Epithelial cell of proximal tubule (primary cell): ENCODE measurements around the gene IL26. TPM values are rescaled to one million over a fixed set of nuclear protein-coding genes. Genes with fewer than 3 reads are reported as not detected.

Source experiments
- DNase-seq: peaks from one replicate; pipeline ENCODE4 v3.0.0-alpha.2; 2011; ENCODE audit warnings: low read depth
- H3K4me3 ChIP-seq: 2 replicates; pipeline ENCODE4 v1.5.1; 2011; ENCODE audit warnings: low read depth, mild to moderate bottlenecking, low read length
- total RNA-seq: library from RNA; depleted of rRNA; stranded (reverse); fragments of >200 nt; gene quantifications from 2 replicates; pipeline ENCODE4 v1.2.3, GENCODE V29; 2015
- TF ChIP-seq, protein P1 (sequence below): conservative IDR thresholded peaks from 2 replicates; pipeline ENCODE4 v1.5.1; 2012; ENCODE audit warnings: low read depth, mild to moderate bottlenecking, low read length

IL26 gene
- total RNA-seq, 1 donor from 2014 or later: not detected

DNA sequence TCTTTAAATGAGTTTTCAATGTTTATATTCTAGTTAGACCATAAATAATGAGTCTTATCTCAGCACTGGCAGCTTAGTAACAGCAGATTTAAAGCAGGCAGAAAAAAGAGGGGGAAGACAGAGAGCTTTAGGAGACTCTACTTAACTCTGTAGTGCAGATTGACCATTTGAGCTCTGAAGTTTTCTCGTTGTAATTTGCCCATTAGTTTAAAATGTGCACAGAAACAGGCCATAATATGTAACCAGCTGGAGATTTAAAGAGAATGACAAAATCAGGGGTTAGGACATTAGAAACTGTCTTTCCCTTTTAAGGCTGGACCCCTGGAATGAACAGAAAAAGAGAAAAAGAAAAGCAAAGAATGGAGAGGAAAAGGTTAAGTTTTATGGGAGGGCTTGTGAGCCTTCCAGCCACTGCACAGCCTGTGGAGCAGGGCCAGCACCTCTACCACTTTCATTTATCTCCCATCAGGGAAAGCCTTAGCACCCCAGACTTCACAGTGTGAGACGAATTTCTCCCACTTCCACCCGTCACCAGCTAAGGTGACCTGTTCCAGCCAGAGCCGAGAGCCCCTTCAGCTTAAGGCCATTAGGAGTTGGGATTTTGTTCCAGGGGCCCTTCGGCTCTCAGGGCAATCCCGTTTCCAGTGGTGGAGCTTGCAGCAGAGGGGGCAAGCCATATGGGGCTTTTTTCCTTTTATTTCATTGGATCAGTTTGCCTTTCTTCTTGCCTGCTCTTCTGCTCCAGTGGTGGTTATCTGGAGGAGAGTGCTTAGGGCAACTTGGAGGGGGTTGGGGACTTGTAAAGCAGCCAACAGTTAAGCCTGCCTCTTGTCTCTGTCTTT lies 19.8 kb upstream of the IL26 start:
- no peak overlapping the region for H3K4me3 ChIP-seq
- DNase-seq: no peak
- TF ChIP-seq, protein P1, sequence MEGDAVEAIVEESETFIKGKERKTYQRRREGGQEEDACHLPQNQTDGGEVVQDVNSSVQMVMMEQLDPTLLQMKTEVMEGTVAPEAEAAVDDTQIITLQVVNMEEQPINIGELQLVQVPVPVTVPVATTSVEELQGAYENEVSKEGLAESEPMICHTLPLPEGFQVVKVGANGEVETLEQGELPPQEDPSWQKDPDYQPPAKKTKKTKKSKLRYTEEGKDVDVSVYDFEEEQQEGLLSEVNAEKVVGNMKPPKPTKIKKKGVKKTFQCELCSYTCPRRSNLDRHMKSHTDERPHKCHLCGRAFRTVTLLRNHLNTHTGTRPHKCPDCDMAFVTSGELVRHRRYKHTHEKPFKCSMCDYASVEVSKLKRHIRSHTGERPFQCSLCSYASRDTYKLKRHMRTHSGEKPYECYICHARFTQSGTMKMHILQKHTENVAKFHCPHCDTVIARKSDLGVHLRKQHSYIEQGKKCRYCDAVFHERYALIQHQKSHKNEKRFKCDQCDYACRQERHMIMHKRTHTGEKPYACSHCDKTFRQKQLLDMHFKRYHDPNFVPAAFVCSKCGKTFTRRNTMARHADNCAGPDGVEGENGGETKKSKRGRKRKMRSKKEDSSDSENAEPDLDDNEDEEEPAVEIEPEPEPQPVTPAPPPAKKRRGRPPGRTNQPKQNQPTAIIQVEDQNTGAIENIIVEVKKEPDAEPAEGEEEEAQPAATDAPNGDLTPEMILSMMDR: no peak

GRCh38 chr12:68242777-68243176 lies 17.2 kb upstream of the IL26 start:
- no peak for DNase-seq
- TF ChIP-seq, protein P1: no peak
- no peak overlapping the region for H3K4me3 ChIP-seq

- no peak for DNase-seq
- TF ChIP-seq, protein P1: no peak
- H3K4me3 ChIP-seq: no peak overlapping the region
These were observed 15.4 kb upstream of the IL26 start for GRCh38 chr12:68240975-68241374.

DNA sequence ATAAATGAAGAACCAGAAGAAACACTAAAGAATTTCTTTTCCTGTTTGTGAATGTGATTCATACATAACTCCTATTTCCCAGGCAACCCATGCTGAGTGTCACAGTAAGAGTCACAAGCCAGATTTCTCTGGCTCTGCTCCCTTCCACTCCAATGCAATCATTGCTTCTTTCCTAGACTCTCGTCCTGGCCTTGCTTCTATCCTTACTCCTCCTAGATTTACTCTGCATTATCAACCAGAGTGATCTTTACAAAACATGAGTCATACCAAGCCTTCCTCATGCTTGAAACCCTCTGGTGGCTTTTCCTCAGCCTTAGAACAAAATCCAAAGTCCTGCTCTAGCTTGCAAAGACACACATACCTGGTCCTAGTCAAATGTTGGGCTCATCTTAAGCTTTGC lies 14.5 kb upstream of the IL26 start:
- TF ChIP-seq, protein P1: no peak
- no peak overlapping the region for H3K4me3 ChIP-seq
- DNase-seq: no peak

GRCh38 chr12:68239309-68239982 lies 13.8 kb upstream of the IL26 start:
- no peak overlapping the region for H3K4me3 ChIP-seq
- TF ChIP-seq, protein P1: no peak
- no peak for DNase-seq

- no peak overlapping the region for H3K4me3 ChIP-seq
- TF ChIP-seq, protein P1: no peak
- DNase-seq: no peak
These were observed 12.0 kb upstream of the IL26 start for GRCh38 chr12:68237619-68238018.
